ENCODE measurements around the gene CDC27.
"Not testable (repeated sequence)": the region's sequence is repeated elsewhere in the genome, so short reads cannot be mapped to it uniquely, and the experiment has no call there.

DNA sequence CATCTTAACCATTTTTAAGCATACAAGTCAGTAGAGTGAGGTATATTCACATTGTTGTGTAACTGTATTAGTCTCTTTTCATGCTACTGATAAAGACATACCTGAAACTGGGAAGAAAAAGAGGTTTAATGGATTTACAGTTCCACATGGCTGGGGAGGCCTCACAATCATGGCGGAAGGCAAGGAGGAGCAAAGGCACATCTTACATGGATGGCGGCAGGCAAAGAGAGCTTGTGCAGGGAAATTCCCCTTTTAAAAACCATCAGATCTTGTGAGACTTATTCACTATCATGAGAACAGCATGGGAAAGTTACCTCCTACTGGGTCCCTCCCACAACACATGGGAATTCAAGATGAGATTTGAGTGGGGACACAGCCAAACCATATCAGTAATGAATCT lies 35.0 kb upstream of the CDC27 start:
- TF ChIP-seq POLR2A (IDR thresholded peaks at IDR 0.05; ENCODE audit: low read depth); POLR2AphosphoS5 (IDR thresholded peaks at IDR 0.05); EP300 (IDR thresholded peaks at IDR 0.05): not testable (repeated sequence)
- TF ChIP-seq, protein P1, sequence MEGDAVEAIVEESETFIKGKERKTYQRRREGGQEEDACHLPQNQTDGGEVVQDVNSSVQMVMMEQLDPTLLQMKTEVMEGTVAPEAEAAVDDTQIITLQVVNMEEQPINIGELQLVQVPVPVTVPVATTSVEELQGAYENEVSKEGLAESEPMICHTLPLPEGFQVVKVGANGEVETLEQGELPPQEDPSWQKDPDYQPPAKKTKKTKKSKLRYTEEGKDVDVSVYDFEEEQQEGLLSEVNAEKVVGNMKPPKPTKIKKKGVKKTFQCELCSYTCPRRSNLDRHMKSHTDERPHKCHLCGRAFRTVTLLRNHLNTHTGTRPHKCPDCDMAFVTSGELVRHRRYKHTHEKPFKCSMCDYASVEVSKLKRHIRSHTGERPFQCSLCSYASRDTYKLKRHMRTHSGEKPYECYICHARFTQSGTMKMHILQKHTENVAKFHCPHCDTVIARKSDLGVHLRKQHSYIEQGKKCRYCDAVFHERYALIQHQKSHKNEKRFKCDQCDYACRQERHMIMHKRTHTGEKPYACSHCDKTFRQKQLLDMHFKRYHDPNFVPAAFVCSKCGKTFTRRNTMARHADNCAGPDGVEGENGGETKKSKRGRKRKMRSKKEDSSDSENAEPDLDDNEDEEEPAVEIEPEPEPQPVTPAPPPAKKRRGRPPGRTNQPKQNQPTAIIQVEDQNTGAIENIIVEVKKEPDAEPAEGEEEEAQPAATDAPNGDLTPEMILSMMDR (IDR thresholded peaks at IDR 0.05): not testable (repeated sequence)
